Astrocyte of the hippocampus (primary cell): ENCODE results near the gene PRSS3.
"Not testable (repeated sequence)": the region's sequence is repeated elsewhere in the genome, so short reads cannot be mapped to it uniquely, and the experiment has no call there.

Experiments
- DNase-seq: peaks from one replicate; pipeline ENCODE4 v3.0.0; 2011; ENCODE audit warnings: low read depth, low spot score

Gene PRSS3

GRCh38 chr9:33786681-33787080, 8.7 kb upstream of the PRSS3 start:
- DNase-seq = no peak

GRCh38 chr9:33787839-33788238, 7.5 kb upstream of the PRSS3 start:
- no peak for DNase-seq

GRCh38 chr9:33789429-33789828, 5.9 kb upstream of the PRSS3 start:
- DNase-seq = not testable (repeated sequence)

GRCh38 chr9:33791117-33791516, 4.2 kb upstream of the PRSS3 start:
- DNase-seq = no peak

- not testable (repeated sequence) for DNase-seq
These were observed 1.9 kb upstream of the PRSS3 start for GRCh38 chr9:33793496-33793895.

GRCh38 chr9:33794560-33794959, 801 bp upstream of the PRSS3 start:
- DNase-seq = no peak

- DNase-seq = no peak
These were observed 458 bp downstream of the PRSS3 start for GRCh38 chr9:33795819-33796218.

GRCh38 chr9:33796679-33797078, 1.3 kb downstream of the PRSS3 start:
- not testable (repeated sequence) for DNase-seq

GRCh38 chr9:33797837-33798236, 2.5 kb downstream of the PRSS3 start:
- DNase-seq = no peak

- DNase-seq = no peak
These were observed 3.2 kb downstream of the PRSS3 start for GRCh38 chr9:33798545-33798944.

GRCh38 chr9:33799928-33800704, 4.8 kb downstream of the PRSS3 start:
- DNase-seq = no peak

GRCh38 chr9:33800886-33801285, 5.5 kb downstream of the PRSS3 start:
- DNase-seq = peak; percentile 59

- not testable (repeated sequence) for DNase-seq
These were observed 6.7 kb downstream of the PRSS3 start for GRCh38 chr9:33801943-33802500.

- not testable (repeated sequence) for DNase-seq
These were observed 8.8 kb downstream of the PRSS3 start for GRCh38 chr9:33804196-33804595.

GRCh38 chr9:33807156-33807555, 11.8 kb downstream of the PRSS3 start:
- DNase-seq = peak; percentile 48

GRCh38 chr9:33808979-33809322, 13.6 kb downstream of the PRSS3 start:
- DNase-seq = not testable (repeated sequence)

- no peak for DNase-seq
These were observed 14.1 kb downstream of the PRSS3 start for GRCh38 chr9:33809506-33809905.

- DNase-seq = peak; percentile 75
These were observed 18.6 kb downstream of the PRSS3 start for GRCh38 chr9:33813712-33814641.

- DNase-seq = no peak
These were observed 20.4 kb downstream of the PRSS3 start for GRCh38 chr9:33815781-33816180.

- DNase-seq = peak; percentile 98
These were observed 21.2 kb downstream of the PRSS3 start, which contains the start of gene UBE2R2 for GRCh38 chr9:33816327-33817252. TSS of gene UBE2R2 (plus strand) at chr9:33817160. CDS start at chr9:33817758, 598 bp downstream.
